Keratinocyte (primary cell): Measurements from ENCODE around the gene SMAD6. TPM values are rescaled to one million over a fixed set of nuclear protein-coding genes. Genes with fewer than 3 reads are reported as not detected.

Experiments used
- DNase-seq: peaks from one replicate; pipeline ENCODE4 v3.0.0-alpha.2; 2011; ENCODE audit warnings: low read depth, missing footprints, low spot score
- FAIRE-seq: peaks from 2 replicates; lab custom pipeline; 2011; peaks lifted over from hg19 to GRCh38; lab: Jason Lieb, UNC
- H2AFZ ChIP-seq: 2 replicates; pipeline ENCODE4 v1.6.0; 2012; ENCODE audit warnings: low read length, control low read depth, inconsistent platforms; ENCODE audit not compliant: control insufficient read depth
- H3K27ac ChIP-seq: 2 replicates; pipeline ENCODE4 v1.5.1; 2011; ENCODE audit warnings: low read length; ENCODE audit not compliant: control insufficient read depth, insufficient read depth
- H3K27me3 ChIP-seq: 3 replicates; pipeline ENCODE4 v1.6.0; 2011; ENCODE audit warnings: low read length; ENCODE audit not compliant: control insufficient read depth, insufficient read depth; ENCODE audit errors: extremely low read depth
- H3K36me3 ChIP-seq, 2 experiments: 2 replicates in 1 of 2; 3 replicates in 1 of 2; pipeline ENCODE4 v1.5.1; 2011; ENCODE audit warnings: low read length in 2 of 2, mild to moderate bottlenecking in 1 of 2; ENCODE audit not compliant: control insufficient read depth in 2 of 2, insufficient read depth in 2 of 2; ENCODE audit errors: extremely low read depth in 1 of 2
- H3K4me1 ChIP-seq: 3 replicates; pipeline ENCODE4 v1.5.1; 2011; ENCODE audit warnings: low read length; ENCODE audit not compliant: control insufficient read depth, insufficient read depth; ENCODE audit errors: extremely low read depth
- H3K4me2 ChIP-seq: 3 replicates; pipeline ENCODE4 v1.6.0; 2011; ENCODE audit warnings: low read depth, low read length; ENCODE audit not compliant: control insufficient read depth, insufficient read depth; ENCODE audit errors: extremely low read depth
- H3K4me3 ChIP-seq, 3 experiments: fragments of 200-600 bp in 1 of 3; sonication (generic) in 1 of 3; 2 replicates in 2 of 3; 3 replicates in 1 of 3; pipeline ENCODE4 v1.5.1; 2011 to 2016; ENCODE audit warnings: low read length in 3 of 3, mild to moderate bottlenecking in 3 of 3, control low read depth in 2 of 3, inconsistent platforms in 1 of 3, low read depth in 1 of 3, mixed read lengths in 1 of 3, mixed run types in 1 of 3, moderate library complexity in 1 of 3; ENCODE audit not compliant: control insufficient read depth in 2 of 3, insufficient read depth in 2 of 3; ENCODE audit errors: extremely low read depth in 1 of 3
- H3K79me2 ChIP-seq: 2 replicates; pipeline ENCODE4 v1.6.0; 2012; ENCODE audit warnings: low read length; ENCODE audit not compliant: control insufficient read depth, insufficient read depth
- H3K9ac ChIP-seq: 3 replicates; pipeline ENCODE4 v1.6.0; 2011; ENCODE audit warnings: low read length; ENCODE audit not compliant: control insufficient read depth, insufficient read depth; ENCODE audit errors: extremely low read depth
- H3K9me1 ChIP-seq: 3 replicates; pipeline ENCODE4 v1.6.0; 2011; ENCODE audit warnings: low read length; ENCODE audit not compliant: control insufficient read depth, insufficient read depth; ENCODE audit errors: extremely low read depth
- H3K9me3 ChIP-seq: 2 replicates; pipeline ENCODE4 v1.5.1; 2012; ENCODE audit warnings: low read depth, low read length; ENCODE audit not compliant: control insufficient read depth
- H4K20me1 ChIP-seq: 3 replicates; pipeline ENCODE4 v1.6.0; 2011; ENCODE audit warnings: low read length; ENCODE audit not compliant: control insufficient read depth, insufficient read depth; ENCODE audit errors: extremely low read depth
- EZH2 ChIP-seq: IDR thresholded peaks from one replicate; pipeline ENCODE4 v1.6.1; 2012; ENCODE audit warnings: inconsistent platforms, mild to moderate bottlenecking, low read length, moderate library complexity
- dilution Hi-C: fragments of 300-500 bp; cut with MboI; formaldehyde crosslinking; loops from one replicate; pipeline ENCODE4 v1.7.0; 2020; ENCODE audit warnings: low sequenced_read_pairs; ENCODE audit not compliant: extremely low pct_ligation_motif_present
- polyA plus RNA-seq, 5 experiments: library from polyadenylated mRNA; depleted of rRNA in 3 of 5; stranded (reverse) in 3 of 5; stranded (forward) in 1 of 5; unstranded in 1 of 5; fragments of >200 nt; gene quantifications; 1 replicate in 1 of 5; 2 replicates in 3 of 5; 3 replicates in 1 of 5; pipeline versions ENCODE4 v1.2.1 to v1.2.3, GENCODE V29; 2011 to 2012; ENCODE audit warnings: missing spikeins in 2 of 5, low read depth in 1 of 5, low replicate concordance in 1 of 5
- TF ChIP-seq, protein P1 (sequence below), 3 experiments: IDR thresholded peaks in 1 of 3; conservative IDR thresholded peaks in 1 of 3; optimal IDR thresholded peaks in 1 of 3; 2 replicates in 2 of 3; 3 replicates in 1 of 3; pipeline versions ENCODE3 to v1.5.1; 2011; ENCODE audit warnings: low read length in 3 of 3, mild to moderate bottlenecking in 3 of 3, moderate library complexity in 2 of 3, control low read depth in 1 of 3, inconsistent platforms in 1 of 3; ENCODE audit not compliant: insufficient read depth in 2 of 3; ENCODE audit errors: extremely low read depth in 1 of 3

SMAD6 gene
- polyA plus RNA-seq, 1 donor (not counting 4 experiments of a cell fraction or from before 2014, with no cell fraction given) = 0.03 TPM

DNA sequence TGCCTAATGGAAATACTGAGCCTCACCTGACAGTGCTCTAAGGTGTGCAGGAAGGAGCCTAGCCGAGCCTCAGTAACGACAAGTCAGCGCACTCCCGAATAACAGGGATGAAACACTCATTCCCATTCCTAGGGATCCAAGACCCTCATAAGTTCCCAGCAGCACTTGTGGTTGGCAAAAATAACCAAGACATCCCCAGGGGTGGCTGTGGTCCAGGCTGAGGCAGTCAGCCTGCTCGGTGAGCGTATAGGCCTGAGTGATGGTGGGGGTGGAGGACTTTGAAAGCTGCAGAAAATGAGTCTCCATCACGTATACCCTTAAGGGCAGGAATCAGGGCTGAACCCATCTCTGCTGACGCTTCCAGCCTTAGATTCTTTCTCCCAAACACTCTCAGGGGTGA is 120.1 kb downstream of the SMAD6 start:
- Histone ChIP-seq H3K4me2 (no peak overlapping the region), H3K36me3 (no peaks in the 10 kb centered on the region), H3K79me2 (no peaks in the 10 kb centered on the region), H3K4me1 (no peaks in the 10 kb centered on the region), H3K9me1 (no peaks in the 10 kb centered on the region), H3K9ac (no peak overlapping the region), H3K27ac (no peak overlapping the region), H3K27me3 (no peaks in the 10 kb centered on the region), H4K20me1 (no peaks in the 10 kb centered on the region), H2AFZ (no peak overlapping the region), H3K4me3 (no peak overlapping the region), H3K9me3 (no peaks in the 10 kb centered on the region)
- no peak for DNase-seq
- dilution Hi-C loops = no loop called here
- FAIRE-seq = no peak
- TF ChIP-seq, protein P1, sequence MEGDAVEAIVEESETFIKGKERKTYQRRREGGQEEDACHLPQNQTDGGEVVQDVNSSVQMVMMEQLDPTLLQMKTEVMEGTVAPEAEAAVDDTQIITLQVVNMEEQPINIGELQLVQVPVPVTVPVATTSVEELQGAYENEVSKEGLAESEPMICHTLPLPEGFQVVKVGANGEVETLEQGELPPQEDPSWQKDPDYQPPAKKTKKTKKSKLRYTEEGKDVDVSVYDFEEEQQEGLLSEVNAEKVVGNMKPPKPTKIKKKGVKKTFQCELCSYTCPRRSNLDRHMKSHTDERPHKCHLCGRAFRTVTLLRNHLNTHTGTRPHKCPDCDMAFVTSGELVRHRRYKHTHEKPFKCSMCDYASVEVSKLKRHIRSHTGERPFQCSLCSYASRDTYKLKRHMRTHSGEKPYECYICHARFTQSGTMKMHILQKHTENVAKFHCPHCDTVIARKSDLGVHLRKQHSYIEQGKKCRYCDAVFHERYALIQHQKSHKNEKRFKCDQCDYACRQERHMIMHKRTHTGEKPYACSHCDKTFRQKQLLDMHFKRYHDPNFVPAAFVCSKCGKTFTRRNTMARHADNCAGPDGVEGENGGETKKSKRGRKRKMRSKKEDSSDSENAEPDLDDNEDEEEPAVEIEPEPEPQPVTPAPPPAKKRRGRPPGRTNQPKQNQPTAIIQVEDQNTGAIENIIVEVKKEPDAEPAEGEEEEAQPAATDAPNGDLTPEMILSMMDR (optimal IDR thresholded peaks at IDR 0.05 in 1 of 3, IDR thresholded peaks at IDR 0.05 in 1 of 3, conservative IDR thresholded peaks at IDR 0.05 in 1 of 3; ENCODE audit: extremely low read depth in 1 of 3, insufficient read depth in 2 of 3, low read length in 3 of 3) = no peak
- no peak for TF ChIP-seq EZH2

DNA sequence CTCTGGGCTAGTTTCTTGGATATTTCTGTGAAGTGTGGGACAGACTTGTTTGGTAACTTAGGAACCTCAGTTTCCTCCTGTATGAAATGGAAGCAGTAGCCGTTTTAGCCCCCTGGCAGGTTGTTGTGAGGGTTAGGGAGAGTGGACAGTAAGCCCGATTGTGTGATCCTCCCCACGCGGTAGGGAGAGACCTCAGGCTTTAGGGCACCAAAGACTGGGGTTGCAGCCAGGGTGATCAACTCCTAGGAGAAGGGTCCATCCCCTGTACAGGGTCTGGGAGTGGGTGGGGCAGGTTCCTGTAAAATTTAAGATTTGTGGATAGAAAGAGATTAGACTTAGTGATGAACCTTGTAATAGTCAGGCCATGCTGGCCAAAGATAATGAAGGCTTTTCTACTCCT is 120.5 kb downstream of the SMAD6 start:
- Histone ChIP-seq H3K9ac (no peak overlapping the region), H3K4me1 (no peaks in the 10 kb centered on the region), H3K36me3 (no peaks in the 10 kb centered on the region), H3K27me3 (no peaks in the 10 kb centered on the region), H3K79me2 (no peaks in the 10 kb centered on the region), H4K20me1 (no peaks in the 10 kb centered on the region), H3K27ac (no peak overlapping the region), H3K4me3 (no peak overlapping the region), H3K4me2 (no peak overlapping the region), H3K9me1 (no peaks in the 10 kb centered on the region), H2AFZ (no peak overlapping the region), H3K9me3 (no peaks in the 10 kb centered on the region)
- no peak for FAIRE-seq
- DNase-seq = no peak
- TF ChIP-seq, protein P1 (optimal IDR thresholded peaks at IDR 0.05 in 1 of 3, IDR thresholded peaks at IDR 0.05 in 1 of 3, conservative IDR thresholded peaks at IDR 0.05 in 1 of 3; ENCODE audit: extremely low read depth in 1 of 3, insufficient read depth in 2 of 3, low read length in 3 of 3) = no peak
- dilution Hi-C loops = no loop called here
